Sigmoid colon (tissue), 7 donors: ENCODE measurements around the gene LEF1. TPM values are rescaled to one million over a fixed set of nuclear protein-coding genes. Genes with fewer than 3 reads are reported as not detected.

Experiments used
- DNase-seq: peaks from one replicate; pipeline ENCODE4 v3.0.0-alpha.2; 2019
- H3K27ac ChIP-seq, 4 donors: fragments of 200-600 bp; sonication (generic); one replicate each; pipeline ENCODE4 v1.5.1; 2016 to 2019; ENCODE audit warnings: mild to moderate bottlenecking in 1 of 4
- H3K27me3 ChIP-seq, 3 donors: fragments of 200-600 bp; sonication (generic); one replicate each; pipeline ENCODE4 v1.5.1; 2019; ENCODE audit warnings: mild to moderate bottlenecking in 1 of 3
- H3K36me3 ChIP-seq, 4 donors: fragments of 200-600 bp; sonication (generic); one replicate each; pipeline ENCODE4 v1.5.1; 2016 to 2019
- H3K4me1 ChIP-seq, 4 donors: fragments of 200-600 bp; sonication (generic); one replicate each; pipeline ENCODE4 v1.5.1; 2017 to 2019
- H3K4me3 ChIP-seq, 4 donors: fragments of 200-600 bp; sonication (generic); one replicate each; pipeline ENCODE4 v1.5.1; 2017 to 2019; ENCODE audit warnings: mild to moderate bottlenecking in 2 of 4, moderate library complexity in 1 of 4
- H3K9me3 ChIP-seq, 4 donors: fragments of 200-600 bp in 3 of 4; sonication (generic) in 3 of 4; one replicate each; pipeline versions ENCODE4 v1.5.1 to v1.6.1; 2013 to 2019
- CTCF ChIP-seq, 4 experiments: fragments of 450-650 bp in 3 of 4; fragments of 200-600 bp in 1 of 4; IDR thresholded peaks; one replicate each; pipeline ENCODE4 v1.5.1; 2016 to 2019; ENCODE audit warnings: antibody characterized with exemption in 4 of 4, mild to moderate bottlenecking in 3 of 4, moderate library complexity in 2 of 4
- EP300 ChIP-seq, 4 donors: sonication (generic); formaldehyde crosslinking; IDR thresholded peaks; one replicate each; pipeline ENCODE4 v1.6.1; 2017; ENCODE audit warnings: antibody characterized with exemption in 4 of 4
- POLR2A ChIP-seq, 2 donors: fragments of 450-650 bp; IDR thresholded peaks; one replicate each; pipeline ENCODE4 v1.6.1; 2016; ENCODE audit warnings: antibody characterized with exemption in 2 of 2, mild to moderate bottlenecking in 2 of 2, moderate library complexity in 2 of 2
- POLR2AphosphoS5 ChIP-seq, 4 donors: sonication (generic); formaldehyde crosslinking; IDR thresholded peaks; one replicate each; pipeline ENCODE4 v1.6.1; 2017; ENCODE audit warnings: antibody characterized with exemption in 4 of 4
- WGBS, 2 donors: extraction: QIAGEN DNeasy Blood & Tissue Kit; methylation state at CpG; one replicate each; pipeline ENCODE4 v1.1.7; 2013; 5-methylcytosine and 5-hydroxymethylcytosine counted together
- intact Hi-C: fragments of 100-400 bp; cut with DNase I; formaldehyde crosslinking; loops from one replicate; pipeline ENCODE4 v1.15.1; 2023
- polyA plus RNA-seq, 3 donors: library from polyadenylated mRNA; stranded (reverse); fragments of 200-250 nt; gene quantifications; one replicate each; pipeline ENCODE4 v1.2.3, GENCODE V29; 2013
- total RNA-seq, 4 donors: library from RNA; depleted of rRNA; stranded (reverse); fragments of >200 nt; gene quantifications; one replicate each; pipeline ENCODE4 v1.1.0, GENCODE V29; 2016
- donor health status: healthy with polysubstance abuse.
- donor health status: Bipolar disorder and iron deficiency.
- donor health status: healthy.

The LEF1 gene
- total and polyA plus RNA-seq, 7 donors = 0.83 to 25.3 (median 3.2) TPM; not detected in 1

- H3K27ac ChIP-seq = no peak overlapping the region
- H3K36me3 ChIP-seq = peaks cover 0 to 11% (median 4%) of the 10 kb centered on the region in 4 donors
- intact Hi-C loops = no loop called here
- TF ChIP-seq EP300 (IDR thresholded peaks at IDR 0.05) (no peak), POLR2A (IDR thresholded peaks at IDR 0.05) (no peak), CTCF (IDR thresholded peaks at IDR 0.05) (no peak), POLR2AphosphoS5 (IDR thresholded peaks at IDR 0.05) (no peak)
- H3K4me1 ChIP-seq = peaks cover 0 to 40% (median 19%) of the 10 kb centered on the region in 4 donors
- DNase-seq = no peak
- H3K27me3 ChIP-seq = no peaks in the 10 kb centered on the region
- H3K4me3 ChIP-seq = no peak overlapping the region
- H3K9me3 ChIP-seq = no peaks in the 10 kb centered on the region
These were observed 162.4 kb downstream of the LEF1 start for GRCh38 chr4:108006361-108006760.

GRCh38 chr4:108005807-108006206 is 162.9 kb downstream of the LEF1 start:
- intact Hi-C loops = no loop called here
- H3K27me3 ChIP-seq = no peaks in the 10 kb centered on the region
- H3K27ac ChIP-seq = no peak overlapping the region
- peaks cover 0 to 6% (median 3%) of the 10 kb centered on the region in 4 donors for H3K36me3 ChIP-seq
- H3K4me1 ChIP-seq = peaks cover 0 to 40% (median 19%) of the 10 kb centered on the region in 4 donors
- no peak for TF ChIP-seq EP300 (IDR thresholded peaks at IDR 0.05)
- TF ChIP-seq POLR2AphosphoS5 (IDR thresholded peaks at IDR 0.05) = no peak
- no peak for TF ChIP-seq CTCF (IDR thresholded peaks at IDR 0.05)
- TF ChIP-seq POLR2A (IDR thresholded peaks at IDR 0.05) = no peak
- H3K4me3 ChIP-seq = no peak overlapping the region
- H3K9me3 ChIP-seq = no peaks in the 10 kb centered on the region
- WGBS, 2 donors = 96 to 97% methylated on average over 1 of the region's 1 CpG
- no peak for DNase-seq

- Histone ChIP-seq H3K4me1 (peaks cover 0 to 46% (median 21%) of the 10 kb centered on the region in 4 donors), H3K36me3 (no peaks in the 10 kb centered on the region), H3K27me3 (no peaks in the 10 kb centered on the region), H3K9me3 (no peaks in the 10 kb centered on the region), H3K27ac (peak overlapping the region in 2 of 4 donors; percentile 3 to 50), H3K4me3 (no peak overlapping the region)
- TF ChIP-seq CTCF (IDR thresholded peaks at IDR 0.05) = no peak
- no peak for DNase-seq
- intact Hi-C loops = no loop called here
- 91 to 93% methylated on average over 2 of the region's 2 CpGs for WGBS, 2 donors
These were observed 164.1 kb downstream of the LEF1 start for GRCh38 chr4:108004646-108005045.

- no peaks in the 10 kb centered on the region for H3K27me3 ChIP-seq
- no peak for TF ChIP-seq CTCF (IDR thresholded peaks at IDR 0.05)
- TF ChIP-seq POLR2AphosphoS5 (IDR thresholded peaks at IDR 0.05) = no peak
- TF ChIP-seq EP300 (IDR thresholded peaks at IDR 0.05) = no peak
- TF ChIP-seq POLR2A (IDR thresholded peaks at IDR 0.05) = no peak
- DNase-seq = no peak
- intact Hi-C loops = no loop called here
- H3K9me3 ChIP-seq = no peaks in the 10 kb centered on the region
- H3K4me1 ChIP-seq = peaks cover 0 to 49% (median 25%) of the 10 kb centered on the region in 4 donors
- no peaks in the 10 kb centered on the region for H3K36me3 ChIP-seq
- WGBS, 2 donors = 67 to 90% methylated on average over 4 of the region's 4 CpGs
- H3K4me3 ChIP-seq = no peak overlapping the region
- peak overlapping the region in 2 of 4 donors; percentile 3 to 50 for H3K27ac ChIP-seq
These were observed 164.7 kb downstream of the LEF1 start for GRCh38 chr4:108003982-108004515.

GRCh38 chr4:108001540-108002135 is 167.1 kb downstream of the LEF1 start:
- H3K27ac ChIP-seq = no peak overlapping the region
- no peaks in the 10 kb centered on the region for H3K36me3 ChIP-seq
- TF ChIP-seq POLR2AphosphoS5 (IDR thresholded peaks at IDR 0.05) (no peak), POLR2A (IDR thresholded peaks at IDR 0.05) (no peak), CTCF (IDR thresholded peaks at IDR 0.05) (no peak), EP300 (IDR thresholded peaks at IDR 0.05) (no peak)
- WGBS, 2 donors = 98% methylated on average over 3 of the region's 3 CpGs
- H3K27me3 ChIP-seq = no peaks in the 10 kb centered on the region
- intact Hi-C loops = no loop called here
- no peak overlapping the region for H3K4me3 ChIP-seq
- DNase-seq = no peak
- H3K9me3 ChIP-seq = no peaks in the 10 kb centered on the region
- peaks cover 0 to 63% (median 44%) of the 10 kb centered on the region in 4 donors for H3K4me1 ChIP-seq
